GM19240 (cell line): Measurements from ENCODE around the gene PRPF31.
"Not testable (repeated sequence)": the region's sequence is repeated elsewhere in the genome, so short reads cannot be mapped to it uniquely, and the experiment has no call there.

Experiments
- DNase-seq: peaks from one replicate; pipeline ENCODE4 v3.0.0; 2011; ENCODE audit warnings: low spot score; ENCODE audit not compliant: insufficient read length

Gene PRPF31

GRCh38 chr19:54115109-54116063, at the start of gene PRPF31, which contains the start of gene TFPT:
Gene PRPF31, plus strand, starts transcription at chr19:54115754. Its CDS starts 2,525 bp downstream, at chr19:54118279.
Gene TFPT, minus strand, starts transcription at chr19:54115657. Its CDS starts 388 bp downstream, at chr19:54115269.
- peak; percentile 99 for DNase-seq

GRCh38 chr19:54069470-54069869, 46.1 kb upstream of the PRPF31 start:
- no peak for DNase-seq

- no peak for DNase-seq
These were observed 41.7 kb upstream of the PRPF31 start for GRCh38 chr19:54073829-54074228.

- DNase-seq: no peak
These were observed 40.7 kb upstream of the PRPF31 start for GRCh38 chr19:54074851-54075250.

GRCh38 chr19:54077334-54077733, 38.2 kb upstream of the PRPF31 start:
- no peak for DNase-seq

GRCh38 chr19:54081032-54081431, 34.5 kb upstream of the PRPF31 start, which contains the start of gene TARM1:
Gene TARM1, minus strand, starts transcription at chr19:54081365. Its CDS starts 25 bp downstream, at chr19:54081340.
- no peak for DNase-seq

- no peak for DNase-seq
These were observed 31.1 kb upstream of the PRPF31 start for GRCh38 chr19:54084410-54084809.

- DNase-seq: no peak
These were observed 21.0 kb upstream of the PRPF31 start for GRCh38 chr19:54094426-54095000.

- no peak for DNase-seq
These were observed 20.3 kb upstream of the PRPF31 start for GRCh38 chr19:54095136-54095858.

- not testable (repeated sequence) for DNase-seq
These were observed 19.5 kb upstream of the PRPF31 start for GRCh38 chr19:54095859-54096616.

GRCh38 chr19:54096617-54097106, 18.9 kb upstream of the PRPF31 start:
- DNase-seq: no peak

GRCh38 chr19:54099190-54099902, 16.2 kb upstream of the PRPF31 start:
- DNase-seq: no peak

GRCh38 chr19:54099903-54100255, 15.7 kb upstream of the PRPF31 start:
- DNase-seq: not testable (repeated sequence)

GRCh38 chr19:54100561-54100960, 15.0 kb upstream of the PRPF31 start, which contains the start of gene OSCAR:
Gene OSCAR, minus strand, starts transcription at chr19:54100803. Its CDS starts 11 bp downstream, at chr19:54100792.
- DNase-seq: no peak

- peak; percentile 100 for DNase-seq
These were observed 13.0 kb upstream of the PRPF31 start, which contains the start of gene NDUFA3 for GRCh38 chr19:54102421-54103169. Gene NDUFA3, plus strand, starts transcription at chr19:54102855. Its CDS starts 24 bp downstream, at chr19:54102879.

GRCh38 chr19:54104998-54105715, 10.4 kb upstream of the PRPF31 start:
- DNase-seq: no peak

GRCh38 chr19:54105796-54106195, 9.8 kb upstream of the PRPF31 start:
- DNase-seq: no peak

GRCh38 chr19:54106716-54107115, 8.8 kb upstream of the PRPF31 start:
- no peak for DNase-seq
